ENCODE measurements around the gene PDE3A.
"Not testable (repeated sequence)": the region's sequence is repeated elsewhere in the genome, so short reads cannot be mapped to it uniquely, and the experiment has no call there.

PDE3A gene

GRCh38 chr12:20374795-20375194, 6.5 kb downstream of the PDE3A start:
- DNase-seq (ENCODE audit: low spot score): no peak

- DNase-seq (ENCODE audit: low spot score): no peak
Measured at GRCh38 chr12:20375560-20375959, 7.2 kb downstream of the PDE3A start.

- no peak for DNase-seq (ENCODE audit: low spot score)
Measured at GRCh38 chr12:20376984-20377383, 8.6 kb downstream of the PDE3A start.

- DNase-seq (ENCODE audit: low spot score): no peak
Measured at GRCh38 chr12:20377750-20378149, 9.4 kb downstream of the PDE3A start.

GRCh38 chr12:20382117-20382516, 13.8 kb downstream of the PDE3A start:
- no peak for DNase-seq (ENCODE audit: low spot score)

- no peak for DNase-seq (ENCODE audit: low spot score)
Measured at GRCh38 chr12:20383612-20384011, 15.3 kb downstream of the PDE3A start.

GRCh38 chr12:20384836-20385235, 16.5 kb downstream of the PDE3A start:
- not testable (repeated sequence) for DNase-seq (ENCODE audit: low spot score)

- no peak for DNase-seq (ENCODE audit: low spot score)
Measured at GRCh38 chr12:20390846-20391245, 22.5 kb downstream of the PDE3A start.

- DNase-seq (ENCODE audit: low spot score): no peak
Measured at GRCh38 chr12:20392339-20392738, 24.0 kb downstream of the PDE3A start.

- DNase-seq (ENCODE audit: low spot score): no peak
Measured at GRCh38 chr12:20393707-20394106, 25.4 kb downstream of the PDE3A start.

- no peak for DNase-seq (ENCODE audit: low spot score)
Measured at GRCh38 chr12:20395791-20396550, 27.6 kb downstream of the PDE3A start.

- no peak for DNase-seq (ENCODE audit: low spot score)
Measured at GRCh38 chr12:20398686-20399085, 30.3 kb downstream of the PDE3A start.

GRCh38 chr12:20400003-20400402, 31.7 kb downstream of the PDE3A start:
- no peak for DNase-seq (ENCODE audit: low spot score)

- DNase-seq (ENCODE audit: low spot score): no peak
Measured at GRCh38 chr12:20403230-20403629, 34.9 kb downstream of the PDE3A start.

- DNase-seq (ENCODE audit: low spot score): peak; percentile 36
Measured at GRCh38 chr12:20404576-20405346, 36.4 kb downstream of the PDE3A start.

- DNase-seq (ENCODE audit: low spot score): no peak
Measured at GRCh38 chr12:20409607-20410377, 41.5 kb downstream of the PDE3A start.

- no peak for DNase-seq (ENCODE audit: low spot score)
Measured at GRCh38 chr12:20410734-20411133, 42.4 kb downstream of the PDE3A start.

GRCh38 chr12:20411345-20411744, 43.0 kb downstream of the PDE3A start:
- no peak for DNase-seq (ENCODE audit: low spot score)

- peak; percentile 45 for DNase-seq (ENCODE audit: low spot score)
Measured at GRCh38 chr12:20415028-20415427, 46.7 kb downstream of the PDE3A start.

- DNase-seq (ENCODE audit: low spot score): no peak
Measured at GRCh38 chr12:20415641-20416040, 47.3 kb downstream of the PDE3A start.

- DNase-seq (ENCODE audit: low spot score): no peak
Measured at GRCh38 chr12:20420557-20420956, 52.2 kb downstream of the PDE3A start.

- no peak for DNase-seq (ENCODE audit: low spot score)
Measured at GRCh38 chr12:20421421-20421820, 53.1 kb downstream of the PDE3A start.

GRCh38 chr12:20423557-20423956, 55.2 kb downstream of the PDE3A start:
- DNase-seq (ENCODE audit: low spot score): no peak
